ENCODE results near the gene TRIM28.

Gene TRIM28

DNA sequence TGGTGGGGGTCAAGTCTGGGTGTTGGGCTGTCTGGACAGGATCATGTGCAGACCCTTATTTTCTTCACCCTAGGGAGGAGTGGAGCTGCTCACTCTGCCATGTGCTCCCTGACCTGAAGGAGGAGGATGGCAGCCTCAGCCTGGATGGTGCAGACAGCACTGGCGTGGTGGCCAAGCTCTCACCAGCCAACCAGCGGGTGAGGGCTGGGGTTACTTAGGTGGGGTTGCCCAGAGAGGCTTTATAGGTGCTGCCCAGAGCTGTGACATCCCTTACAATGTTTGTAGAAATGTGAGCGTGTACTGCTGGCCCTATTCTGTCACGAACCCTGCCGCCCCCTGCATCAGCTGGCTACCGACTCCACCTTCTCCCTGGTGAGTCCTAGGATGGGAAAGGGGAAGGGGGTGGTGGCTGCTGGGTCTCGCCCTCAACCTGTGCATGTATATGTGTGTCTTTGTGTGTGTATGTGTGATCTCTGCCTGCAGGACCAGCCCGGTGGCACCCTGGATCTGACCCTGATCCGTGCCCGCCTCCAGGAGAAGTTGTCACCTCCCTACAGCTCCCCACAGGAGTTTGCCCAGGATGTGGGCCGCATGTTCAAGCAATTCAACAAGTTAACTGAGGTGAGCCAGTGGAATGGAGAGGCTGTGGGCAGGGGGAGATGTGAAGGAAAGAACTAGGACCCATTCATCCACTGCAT, 5.9 kb downstream of the TRIM28 start:
- DNase-seq = no peak

- no peak for DNase-seq
Observed at GRCh38 chr19:58550362-58551122, 6.7 kb downstream of the TRIM28 start.

GRCh38 chr19:58551123-58551497, 7.2 kb downstream of the TRIM28 start:
- DNase-seq = no peak

- DNase-seq = no peak
Observed at GRCh38 chr19:58551577-58552471, 8.0 kb downstream of the TRIM28 start.

- no peak for DNase-seq
Observed at GRCh38 chr19:58552655-58553054, 8.8 kb downstream of the TRIM28 start.

DNA sequence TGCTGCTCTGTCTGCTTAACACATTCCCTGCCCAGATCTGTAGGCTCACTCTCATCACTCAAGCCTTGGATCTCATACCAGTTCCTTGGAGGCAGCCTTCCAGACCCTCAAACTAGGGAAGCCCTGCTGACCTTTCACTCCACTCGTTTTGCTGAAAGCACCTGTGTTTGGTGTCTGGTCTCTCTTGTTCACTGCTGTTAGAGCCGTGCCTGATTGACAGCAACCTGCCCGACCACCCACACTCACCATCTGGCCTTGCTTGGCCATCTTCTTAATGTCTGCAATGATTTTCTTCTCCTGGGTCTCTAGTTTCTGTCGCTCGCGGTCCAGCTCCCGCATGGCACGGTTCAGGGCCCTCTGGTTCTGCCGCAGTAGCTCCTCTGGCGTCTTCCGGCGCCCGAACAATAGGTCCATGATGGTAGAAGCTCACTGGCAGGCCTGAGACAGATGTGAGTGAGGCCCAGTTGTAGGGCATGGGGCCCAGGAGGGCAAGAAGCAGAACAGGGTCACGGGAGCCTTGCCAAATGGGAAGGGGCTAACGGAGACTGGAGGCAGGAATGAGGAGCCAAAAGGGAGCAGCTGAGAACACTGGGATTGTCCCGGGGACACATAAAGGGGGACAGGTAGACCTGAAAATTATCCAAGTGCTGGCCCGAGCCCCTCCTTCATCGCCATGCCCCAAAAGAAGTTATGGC, 10.1 kb downstream of the TRIM28 start:
- no peak for DNase-seq

- no peak for DNase-seq
Observed at GRCh38 chr19:58554494-58555368, 10.9 kb downstream of the TRIM28 start, which contains the start of gene CHMP2A. Gene CHMP2A (minus strand): TSS chr19:58555105. CDS start chr19:58554212, 893 bp downstream.

DNA sequence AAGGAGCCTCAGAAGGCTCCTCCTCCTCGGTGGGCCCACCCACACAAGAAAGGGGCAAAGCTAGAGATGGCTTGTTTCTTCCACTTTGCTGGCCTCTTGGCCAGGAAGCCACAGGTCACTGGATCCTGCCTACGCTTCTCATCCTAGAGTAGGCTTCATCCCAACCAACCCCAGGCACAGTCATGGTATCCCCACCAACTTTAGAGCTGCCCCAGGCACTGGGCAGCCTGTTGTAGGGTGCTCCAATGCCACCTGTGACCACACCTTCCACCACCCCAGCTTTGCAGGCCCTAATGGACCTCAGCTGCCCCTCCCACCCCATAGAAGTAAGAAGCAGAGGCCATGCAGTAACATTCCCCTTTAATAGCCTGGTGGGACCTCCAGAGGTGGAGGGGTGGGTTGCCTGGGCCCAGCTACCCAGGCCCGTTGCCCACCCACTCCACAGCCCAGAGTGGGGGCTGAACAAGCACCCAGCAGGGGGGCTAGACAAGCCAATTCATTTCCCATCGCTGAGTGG, 11.6 kb downstream of the TRIM28 start:
- no peak for DNase-seq

DNA sequence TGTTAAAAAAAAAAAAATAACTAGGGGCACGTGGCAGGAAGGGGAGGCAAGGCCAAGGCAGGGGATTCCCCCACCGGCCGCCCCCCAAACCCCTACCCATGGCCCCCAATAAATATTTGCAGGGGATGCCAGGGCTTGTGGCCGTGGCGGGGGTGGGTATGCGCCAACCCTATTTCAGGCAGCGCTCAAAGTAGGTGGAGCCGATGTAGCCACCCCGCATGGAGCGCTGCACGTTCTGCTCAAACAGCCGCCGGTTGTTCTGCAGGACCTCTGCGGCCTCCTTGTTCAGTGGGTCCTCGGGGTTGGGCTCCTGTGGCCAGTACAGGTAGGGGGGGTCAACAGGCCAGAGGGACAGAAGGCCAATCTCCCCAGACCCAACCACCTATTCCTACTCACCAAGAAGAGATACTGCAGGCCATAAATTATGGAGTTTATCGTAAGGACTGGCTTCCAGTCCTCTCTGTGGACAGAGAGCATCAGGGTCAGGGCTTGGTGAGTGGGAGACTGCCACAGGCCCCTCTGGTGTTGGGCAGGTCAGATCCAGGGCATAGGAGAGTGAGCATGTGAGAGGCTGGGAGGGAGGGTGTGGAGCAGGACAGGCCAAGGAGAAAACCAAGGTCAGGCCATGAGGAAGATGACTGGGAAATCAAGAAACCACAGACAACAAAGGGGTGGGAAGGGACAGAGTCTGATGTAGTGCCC, 12.2 kb downstream of the TRIM28 start:
- no peak for DNase-seq

GRCh38 chr19:58556622-58557220, 12.9 kb downstream of the TRIM28 start:
- no peak for DNase-seq

DNA sequence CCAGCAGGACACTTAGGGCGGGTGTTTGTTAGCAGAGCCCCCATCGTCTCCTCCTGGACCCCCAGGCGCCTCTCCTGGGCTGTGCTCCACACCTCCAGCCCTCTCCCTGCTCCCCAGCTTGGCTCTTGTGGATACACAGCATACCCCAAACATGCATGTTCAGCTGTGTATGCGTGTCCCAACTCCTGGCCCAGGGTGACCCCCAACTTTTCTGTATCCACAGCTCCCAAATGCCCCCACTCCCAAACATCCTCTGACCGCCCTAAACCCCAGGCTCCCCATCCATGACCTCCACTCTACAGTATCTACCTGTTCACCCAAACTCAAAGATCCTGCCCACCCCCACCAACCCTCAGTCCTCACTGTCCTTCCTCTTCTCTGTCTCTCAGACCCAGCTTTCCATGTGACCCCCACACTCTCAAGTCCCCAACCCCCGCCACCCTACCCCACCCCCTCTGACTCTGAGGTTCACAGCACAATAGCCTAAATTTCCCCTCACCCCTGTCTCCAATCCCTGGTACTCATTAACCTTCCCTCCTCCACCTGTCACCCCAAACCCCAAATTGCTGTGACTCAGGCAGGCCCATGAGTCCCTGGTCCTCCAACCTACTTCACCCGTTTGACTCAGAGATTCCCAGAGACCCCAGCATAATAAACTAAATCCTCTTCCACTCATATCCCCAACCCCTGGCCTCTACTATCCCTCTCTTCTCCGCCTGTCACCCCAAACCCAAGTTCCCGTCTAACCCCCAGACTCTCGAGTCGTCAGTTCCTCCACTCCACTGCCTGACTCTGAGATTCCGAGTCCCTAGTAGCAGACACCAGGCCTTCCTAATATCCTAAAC, 13.6 kb downstream of the TRIM28 start:
- no peak for DNase-seq

GRCh38 chr19:58558066-58558622, 14.3 kb downstream of the TRIM28 start, which contains the start of gene UBE2M:
Gene UBE2M (minus strand): TSS chr19:58558611. CDS start chr19:58558381, 230 bp downstream.
- no peak for DNase-seq

- no peak for DNase-seq
Observed at GRCh38 chr19:58558623-58559274, 14.9 kb downstream of the TRIM28 start.

GRCh38 chr19:58559275-58560006, 15.6 kb downstream of the TRIM28 start:
- DNase-seq = no peak

DNA sequence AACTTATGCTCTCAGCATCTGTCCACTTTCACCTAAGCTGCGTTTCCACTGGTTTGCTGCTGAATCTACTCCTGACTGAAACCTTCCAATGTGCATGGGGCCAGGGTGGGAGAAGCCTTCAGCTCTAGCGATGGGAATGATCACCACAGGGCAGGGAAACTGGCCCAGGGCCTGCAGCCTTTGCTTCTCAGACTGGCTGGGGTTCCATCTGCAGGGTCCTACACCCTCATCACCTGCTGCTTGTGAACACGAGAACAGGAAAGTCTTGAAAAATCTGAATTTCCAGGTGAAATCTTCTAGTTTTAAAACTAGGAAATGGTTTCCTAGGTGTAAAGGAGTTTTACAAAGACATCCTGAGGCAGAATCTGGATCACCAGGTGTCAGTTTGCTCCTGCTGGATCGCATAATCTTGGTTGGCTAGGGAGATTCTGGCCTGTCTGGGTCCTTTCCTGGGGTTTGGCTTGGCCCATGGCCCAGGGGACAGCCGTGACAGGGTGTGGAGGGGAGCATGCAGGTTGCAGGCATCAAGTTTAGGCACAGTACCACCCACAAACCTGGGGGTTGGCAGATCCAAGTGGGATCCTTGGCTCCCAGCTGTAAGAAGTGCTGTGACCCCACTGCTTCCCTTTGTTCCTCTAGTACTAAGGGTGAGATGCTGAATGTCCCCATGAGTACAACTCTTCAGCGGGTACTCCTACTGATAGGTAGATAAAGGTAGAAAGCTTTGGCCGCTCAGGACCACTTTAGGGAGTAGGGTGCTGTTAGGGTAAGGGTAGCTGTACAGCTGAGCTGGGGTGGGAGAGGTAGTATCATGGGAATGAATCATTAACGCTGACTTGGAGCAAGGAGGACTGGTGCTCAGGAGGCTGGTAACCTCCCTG, 16.4 kb downstream of the TRIM28 start:
- DNase-seq = no peak

DNA sequence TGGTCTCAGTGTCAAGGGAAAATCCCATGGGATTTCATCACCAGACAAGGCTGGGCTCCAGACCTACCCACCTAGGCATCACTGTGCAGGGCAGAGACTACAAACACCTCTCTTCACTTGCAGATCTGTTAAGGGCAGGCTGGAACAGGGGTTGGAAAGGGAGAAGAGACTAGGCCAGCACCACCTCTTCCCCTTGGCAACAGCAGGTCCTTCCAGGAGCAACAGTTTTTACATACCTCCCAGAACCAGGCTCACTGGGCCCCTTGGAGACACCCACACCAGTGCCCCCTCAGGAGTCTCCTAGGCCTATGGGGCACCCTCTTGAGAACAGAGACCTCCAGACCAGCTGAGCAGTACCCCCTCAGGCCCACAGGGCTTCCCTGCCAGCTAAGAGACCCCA, 17.1 kb downstream of the TRIM28 start:
- no peak for DNase-seq
